Measurements from ENCODE around the gene KPNA1. TPM values are rescaled to one million over a fixed set of nuclear protein-coding genes. Genes with fewer than 3 reads are reported as not detected.
A peak's percentile ranks its signal among the peaks of the same experiment; 100 is the strongest.

KPNA1 gene
- total RNA-seq, 1 experiment from 2014 or later: 104 TPM

GRCh38 chr3:122488262-122488973 lies 26.3 kb downstream of the KPNA1 start:
- Mint-ChIP-seq H3K4me1 (ENCODE audit: insufficient read depth, unreplicated experiment) (peaks cover 14% of the 10 kb centered on the region), H3K36me3 (ENCODE audit: insufficient read depth, unreplicated experiment) (peaks cover 55% of the 10 kb centered on the region), H3K9me3 (ENCODE audit: unreplicated experiment) (no peaks in the 10 kb centered on the region), H3K4me3 (ENCODE audit: unreplicated experiment) (no peak overlapping the region), H3K27ac (ENCODE audit: low read depth, unreplicated experiment) (no peak overlapping the region), H3K27me3 (ENCODE audit: insufficient read depth, unreplicated experiment) (no peaks in the 10 kb centered on the region)
- ChIA-PET CTCF (interaction anchor here (2.8 kb wide), 1 partner anchor 8 kb away, joined by 10 read pairs; no protein-coding TSS in a partner anchor), POLR2A (interaction anchor here (0.7 to 13.8 kb wide), 4 partner anchors 9 to 257 kb away, joined by 3 to 144 read pairs (median 10); partner anchors contain the start of gene KPNA1)
- TF ChIP-seq CTCF (IDR thresholded peaks at IDR 0.05; ENCODE audit: unreplicated experiment): no peak
- DNase-seq (ENCODE audit: unreplicated experiment): no peak
- BruUV-seq (replicated peaks): no TSS peak
- intact Hi-C loops (cut with micrococcal nuclease): no loop called here

DNA sequence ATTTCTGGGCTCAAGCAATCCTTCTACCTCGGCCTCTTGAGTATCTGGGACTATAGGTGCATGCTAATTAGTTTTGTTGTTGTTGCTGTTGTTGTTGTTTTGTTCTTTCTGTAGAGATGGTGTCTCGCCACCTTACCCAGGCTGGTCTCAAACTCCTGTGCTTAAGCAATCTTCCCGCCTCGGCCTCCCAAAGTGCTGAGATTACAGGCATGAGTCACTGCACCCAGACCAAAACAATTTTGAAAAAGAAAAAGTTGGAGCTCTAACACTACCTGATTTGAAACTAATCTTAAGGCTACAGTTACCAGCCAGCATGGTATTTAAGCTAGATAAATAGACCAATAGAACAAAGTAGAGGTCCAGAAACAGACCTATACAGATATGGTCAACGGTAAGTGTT lies 29.8 kb downstream of the KPNA1 start:
- TF ChIP-seq CTCF (IDR thresholded peaks at IDR 0.05; ENCODE audit: unreplicated experiment): no peak
- H3K4me1 Mint-ChIP-seq (ENCODE audit: insufficient read depth, unreplicated experiment): peaks cover 31% of the 10 kb centered on the region
- intact Hi-C loops (cut with micrococcal nuclease): no loop called here
- peak overlapping the region; percentile 86 for H3K27ac Mint-ChIP-seq (ENCODE audit: low read depth, unreplicated experiment)
- peaks cover 46% of the 10 kb centered on the region for H3K36me3 Mint-ChIP-seq (ENCODE audit: insufficient read depth, unreplicated experiment)
- ChIA-PET POLR2A (interaction anchor here (0.6 to 13.8 kb wide), 10 partner anchors 9 to 194 kb away, joined by 3 to 144 read pairs (median 6); partner anchors contain the start of genes KPNA1 and WDR5B), CTCF (interaction anchor here (0.6 to 1.2 kb wide), 3 partner anchors 25 to 194 kb away, joined by 3 read pairs; no protein-coding TSS in a partner anchor)
- peak; percentile 74 for DNase-seq (ENCODE audit: unreplicated experiment)
- no peaks in the 10 kb centered on the region for H3K9me3 Mint-ChIP-seq (ENCODE audit: unreplicated experiment)
- peak overlapping the region; percentile 47 for H3K4me3 Mint-ChIP-seq (ENCODE audit: unreplicated experiment)
- no peaks in the 10 kb centered on the region for H3K27me3 Mint-ChIP-seq (ENCODE audit: insufficient read depth, unreplicated experiment)
- no TSS peak for BruUV-seq (replicated peaks)

- no TSS peak for BruUV-seq (replicated peaks)
- Mint-ChIP-seq H3K27me3 (ENCODE audit: insufficient read depth, unreplicated experiment) (no peaks in the 10 kb centered on the region), H3K4me1 (ENCODE audit: insufficient read depth, unreplicated experiment) (peaks cover 39% of the 10 kb centered on the region), H3K9me3 (ENCODE audit: unreplicated experiment) (no peaks in the 10 kb centered on the region), H3K36me3 (ENCODE audit: insufficient read depth, unreplicated experiment) (peaks cover 26% of the 10 kb centered on the region), H3K27ac (ENCODE audit: low read depth, unreplicated experiment) (peak overlapping the region; percentile 94), H3K4me3 (ENCODE audit: unreplicated experiment) (no peak overlapping the region)
- intact Hi-C loops (cut with micrococcal nuclease): no loop called here
- TF ChIP-seq CTCF (IDR thresholded peaks at IDR 0.05; ENCODE audit: unreplicated experiment): no peak
- no peak for DNase-seq (ENCODE audit: unreplicated experiment)
- ChIA-PET CTCF (no interaction called here), POLR2A (interaction anchor here (1.5 to 5.0 kb wide), 4 partner anchors 12 to 97 kb away, joined by 3 to 61 read pairs (median 12); partner anchors contain the start of genes FAM162A and WDR5B)
These were observed 33.3 kb downstream of the KPNA1 start for GRCh38 chr3:122481390-122481789.

GRCh38 chr3:122476532-122476931 lies 38.2 kb downstream of the KPNA1 start:
- intact Hi-C loops (cut with micrococcal nuclease): no loop called here
- peak overlapping the region; percentile 58 for H3K27ac Mint-ChIP-seq (ENCODE audit: low read depth, unreplicated experiment)
- H3K4me1 Mint-ChIP-seq (ENCODE audit: insufficient read depth, unreplicated experiment): peaks cover 18% of the 10 kb centered on the region

More at GRCh38 chr3:122476532-122476931, 38.2 kb downstream of the KPNA1 start:
- DNase-seq (ENCODE audit: unreplicated experiment): no peak
- peaks cover 15% of the 10 kb centered on the region for H3K36me3 Mint-ChIP-seq (ENCODE audit: insufficient read depth, unreplicated experiment)
- no peak overlapping the region for H3K4me3 Mint-ChIP-seq (ENCODE audit: unreplicated experiment)
- TF ChIP-seq CTCF (IDR thresholded peaks at IDR 0.05; ENCODE audit: unreplicated experiment): no peak
- ChIA-PET POLR2A (interaction anchor here (0.7 to 0.8 kb wide), 2 partner anchors 37 to 71 kb away, joined by 3 read pairs; no protein-coding TSS in a partner anchor), CTCF (no interaction called here)
- no TSS peak for BruUV-seq (replicated peaks)
- no peaks in the 10 kb centered on the region for H3K9me3 Mint-ChIP-seq (ENCODE audit: unreplicated experiment)
- H3K27me3 Mint-ChIP-seq (ENCODE audit: insufficient read depth, unreplicated experiment): no peaks in the 10 kb centered on the region

Data from MCF 10A (cell line).